CD4-positive, alpha-beta T cell treated with Interleukin-2 at 100 ng/mL for 4 hours (primary cell): ENCODE measurements around the gene PSMC2.
"Not testable (repeated sequence)": the region's sequence is repeated elsewhere in the genome, so short reads cannot be mapped to it uniquely, and the experiment has no call there.

Experiments used
- DNase-seq: peaks from one replicate; pipeline ENCODE4 v3.0.0-alpha.2; 2020; ENCODE audit warnings: low spot score

Gene PSMC2

GRCh38 chr7:103379270-103379975, 32.0 kb downstream of the PSMC2 start:
- no peak for DNase-seq

DNA sequence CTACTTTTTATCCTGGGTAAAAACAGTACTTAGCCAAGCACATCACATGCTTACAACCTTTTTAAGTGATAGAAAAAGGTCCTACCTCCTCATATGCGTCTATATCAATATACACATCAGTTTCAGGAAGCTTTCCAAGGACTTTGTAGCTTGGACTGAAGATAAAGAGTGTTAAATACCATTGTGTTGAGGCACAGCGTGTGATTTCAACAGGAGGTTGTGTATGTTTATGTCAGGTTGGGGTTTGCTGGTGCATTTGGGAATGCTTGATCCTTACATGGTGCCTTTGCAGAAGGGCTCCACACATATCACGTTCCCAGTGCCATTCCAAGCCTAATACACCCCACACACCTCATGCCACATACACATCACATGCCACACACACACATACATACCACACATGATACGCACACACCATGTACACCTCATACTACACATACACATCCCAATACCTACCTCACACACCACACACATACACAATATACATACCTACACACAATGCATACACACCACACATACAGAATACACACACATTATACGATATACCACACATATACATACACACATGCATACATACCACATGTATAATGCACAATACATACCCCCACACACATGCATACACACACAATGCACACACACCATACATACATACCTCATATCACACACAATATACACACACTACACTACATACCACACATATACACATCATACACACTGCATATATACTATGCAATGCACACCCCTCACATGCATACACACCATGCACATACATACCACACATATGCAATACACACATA, 33.1 kb downstream of the PSMC2 start:
- DNase-seq = no peak

DNA sequence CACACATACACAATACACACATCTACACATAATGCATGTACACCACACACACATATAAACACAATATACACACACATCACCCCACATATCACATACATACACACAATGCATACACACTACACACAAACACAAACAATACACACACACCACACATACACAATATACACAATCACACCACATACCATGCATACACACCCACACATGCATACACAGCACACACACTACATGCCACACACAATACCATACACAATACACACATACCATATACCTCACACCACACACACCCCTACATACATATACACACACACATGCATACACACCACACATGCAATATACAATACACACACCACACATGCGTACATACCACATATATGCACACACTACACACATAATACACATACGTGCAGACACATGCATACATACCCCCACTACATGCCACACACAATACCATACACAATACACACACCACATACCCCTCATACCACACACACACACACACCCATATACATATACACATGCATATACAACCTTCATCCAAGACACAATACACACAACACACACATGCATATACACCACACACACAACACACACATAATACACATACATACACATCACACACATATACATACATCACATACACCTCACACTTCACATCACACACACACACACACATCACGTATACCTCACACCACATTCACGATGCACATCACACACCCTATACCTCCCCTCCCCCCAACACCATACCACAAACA, 34.0 kb downstream of the PSMC2 start:
- DNase-seq = no peak

GRCh38 chr7:103382032-103382402, 34.6 kb downstream of the PSMC2 start:
- no peak for DNase-seq

GRCh38 chr7:103387242-103387641, 39.8 kb downstream of the PSMC2 start:
- no peak for DNase-seq

DNA sequence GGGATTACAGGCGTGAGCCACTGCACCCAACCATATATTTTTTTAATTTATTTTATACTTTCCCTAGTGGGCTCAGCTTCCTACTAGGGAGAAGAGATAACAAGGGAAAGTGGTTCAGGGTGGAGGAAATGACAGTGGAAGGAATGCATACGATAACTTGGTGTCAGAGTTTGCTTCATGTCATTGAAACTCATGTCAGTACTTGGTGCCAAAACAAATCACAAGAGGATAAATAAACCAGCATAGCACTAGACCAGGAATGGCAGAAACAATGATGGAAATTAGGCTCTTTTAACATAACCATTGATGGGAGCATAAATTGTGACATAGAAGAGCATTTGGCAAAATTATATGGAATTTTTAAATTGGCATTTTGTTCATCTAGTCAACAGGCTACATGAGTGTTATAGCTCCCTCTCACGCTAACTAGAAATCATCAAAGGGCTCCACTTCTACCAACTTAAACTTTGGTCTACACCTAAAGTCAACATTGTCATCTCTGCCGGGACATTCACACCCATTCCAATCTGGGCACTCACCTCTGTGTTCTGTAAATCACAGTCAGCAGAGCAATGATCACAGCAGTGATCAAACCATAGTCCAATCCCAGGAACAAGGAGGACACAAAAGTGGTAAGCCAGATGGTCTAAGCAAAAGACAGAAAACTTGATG, 41.2 kb downstream of the PSMC2 start:
- DNase-seq = no peak

- DNase-seq = no peak
Observed at GRCh38 chr7:103389263-103389662, 41.8 kb downstream of the PSMC2 start.

DNA sequence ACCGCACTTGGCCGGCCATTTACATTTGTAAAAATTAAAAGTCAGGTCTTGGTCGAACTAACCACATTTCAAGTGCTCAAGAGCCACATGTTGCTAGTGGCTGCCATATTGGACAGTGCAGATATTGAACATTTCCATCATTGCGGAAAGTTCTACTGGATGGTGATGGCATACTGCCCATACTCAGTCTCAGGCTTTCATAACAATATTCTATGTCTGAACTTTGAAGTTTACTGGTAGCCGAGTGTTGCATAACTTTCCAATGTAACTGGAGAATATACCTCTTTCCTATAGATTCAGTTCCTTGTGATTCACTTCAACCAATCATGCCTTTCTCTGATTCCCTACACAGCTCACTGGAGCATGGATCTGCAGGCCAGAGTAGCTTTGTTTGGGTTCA, 43.7 kb downstream of the PSMC2 start:
- no peak for DNase-seq

- no peak for DNase-seq
Observed at GRCh38 chr7:103391976-103392375, 44.5 kb downstream of the PSMC2 start.

GRCh38 chr7:103394566-103394965, 47.1 kb downstream of the PSMC2 start:
- DNase-seq = no peak

DNA sequence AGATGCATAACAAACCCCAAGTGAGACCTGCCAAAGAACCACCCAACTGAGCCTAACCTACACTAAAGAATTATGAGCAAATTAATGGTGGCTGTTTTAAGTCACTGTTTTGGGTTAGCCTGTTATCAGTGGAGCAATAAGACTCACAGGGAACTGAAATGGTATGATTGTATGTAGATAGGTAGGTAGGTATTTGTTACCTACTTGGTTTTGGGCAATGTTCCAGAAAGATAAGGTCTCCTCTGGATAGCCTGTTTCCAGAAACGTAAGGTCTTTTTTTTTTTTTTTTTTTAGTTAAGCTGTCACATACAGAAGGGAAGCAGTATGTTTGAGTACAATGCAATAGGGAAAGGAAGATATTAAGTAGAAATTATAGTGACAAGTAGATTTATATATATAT, 47.6 kb downstream of the PSMC2 start:
- DNase-seq = no peak

GRCh38 chr7:103396471-103396870, 49.0 kb downstream of the PSMC2 start:
- DNase-seq = no peak

DNA sequence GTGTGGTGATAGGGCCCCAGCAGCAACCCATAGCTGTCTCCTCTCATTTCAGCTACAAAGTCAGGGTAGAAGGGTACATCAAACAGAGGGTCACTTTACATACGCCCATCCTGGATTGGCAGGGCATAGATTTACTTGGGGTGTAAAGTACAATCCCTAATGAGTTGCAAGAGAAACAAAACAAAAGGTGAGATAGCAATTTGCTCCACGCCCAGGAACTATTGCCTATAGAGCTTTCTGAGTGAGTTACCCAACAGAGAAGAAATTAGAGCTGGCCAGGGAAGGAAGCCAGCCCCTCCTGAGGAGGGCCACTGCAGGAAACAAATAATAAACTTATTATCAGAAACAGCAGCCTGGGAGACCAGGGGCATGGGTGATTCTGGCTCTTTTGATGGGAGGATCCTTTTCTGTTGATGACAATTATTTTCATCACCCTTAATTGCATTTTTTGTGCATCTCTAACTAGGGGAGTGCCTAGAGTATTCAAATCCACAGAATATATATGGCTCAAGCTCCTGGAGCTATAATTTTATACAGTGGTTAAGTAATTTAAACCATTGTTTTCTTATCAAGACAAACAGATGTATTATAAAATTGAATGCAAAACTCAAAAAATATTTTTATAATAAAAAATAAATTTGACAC, 51.2 kb downstream of the PSMC2 start:
- DNase-seq = no peak

GRCh38 chr7:103399687-103400086, 52.2 kb downstream of the PSMC2 start:
- not testable (repeated sequence) for DNase-seq

DNA sequence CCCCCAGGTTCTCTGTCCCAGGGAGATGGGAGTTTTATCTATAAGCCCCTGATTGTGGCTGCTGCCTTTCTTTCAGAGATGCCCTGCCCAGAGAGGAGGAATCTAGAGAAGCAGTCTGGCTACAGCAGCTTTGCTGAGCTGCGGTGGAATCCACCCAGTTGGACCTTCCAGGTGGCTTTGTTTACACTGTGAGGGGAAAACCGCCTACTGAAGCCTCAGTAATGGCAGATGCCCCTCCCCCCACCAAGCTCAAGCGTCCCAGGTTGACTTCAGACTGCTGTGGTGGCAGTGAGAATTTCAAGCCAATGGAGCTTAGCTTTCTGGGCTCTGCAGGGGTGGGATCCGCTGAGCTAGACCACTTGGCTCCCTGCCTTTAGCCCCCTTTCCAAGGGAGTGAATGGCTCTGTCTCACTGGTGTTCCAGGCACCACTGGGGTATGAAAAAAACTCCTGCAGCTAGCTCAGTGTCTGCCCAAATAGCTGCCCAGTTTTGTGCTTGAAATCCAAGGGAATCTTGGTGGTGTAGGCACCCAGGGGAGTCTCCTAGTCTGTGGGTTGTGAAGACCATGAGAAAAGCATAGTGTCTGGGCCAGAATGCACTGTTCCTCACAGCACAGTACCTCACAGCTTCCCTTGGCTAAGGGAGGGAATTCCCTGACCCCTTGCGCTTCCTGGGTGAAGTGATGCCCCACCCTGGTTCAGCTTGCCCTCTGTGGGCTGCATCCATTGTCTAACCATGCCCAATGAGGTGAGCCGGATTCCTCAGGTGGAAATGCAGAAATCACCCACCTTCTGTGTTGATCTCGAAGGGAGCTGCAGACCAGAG, 58.6 kb downstream of the PSMC2 start:
- DNase-seq = not testable (repeated sequence)

DNA sequence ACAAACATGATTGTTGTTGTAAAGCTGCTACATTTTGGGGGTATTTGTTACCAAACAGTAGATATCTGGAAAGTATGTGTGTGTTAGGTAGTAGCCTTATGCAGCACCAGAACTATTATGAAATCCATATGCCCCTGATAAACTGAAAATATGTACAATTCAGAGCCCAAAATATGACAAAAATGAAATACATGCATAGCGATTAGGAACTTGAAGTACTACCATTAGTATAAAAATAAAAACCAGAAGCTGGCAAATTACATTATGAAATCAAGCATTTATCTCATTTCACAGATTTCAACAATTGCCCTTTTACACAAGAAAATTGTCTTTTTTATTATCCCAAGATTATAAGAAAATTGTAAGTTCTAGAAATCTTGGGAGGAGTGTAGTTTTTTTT, 64.7 kb downstream of the PSMC2 start:
- no peak for DNase-seq

DNA sequence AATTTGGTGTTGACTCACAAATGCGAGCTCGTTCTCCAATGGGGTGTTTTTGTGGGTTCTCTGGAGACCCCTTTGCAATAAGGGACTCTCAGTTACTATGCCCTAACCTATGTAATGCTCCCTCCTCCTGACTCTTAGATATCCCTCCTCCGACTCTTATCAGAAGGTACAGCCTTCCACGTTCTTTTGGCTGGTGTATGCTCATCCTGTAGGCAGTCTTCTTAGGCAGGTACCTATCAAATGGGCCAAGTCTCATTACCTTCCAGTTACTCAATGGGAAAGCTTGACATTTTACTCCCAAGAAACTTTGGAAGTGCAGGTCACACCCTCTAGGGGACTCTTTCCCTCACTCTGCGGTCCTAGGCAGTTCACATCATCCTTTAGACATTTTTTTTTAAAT, 66.0 kb downstream of the PSMC2 start:
- no peak for DNase-seq

DNA sequence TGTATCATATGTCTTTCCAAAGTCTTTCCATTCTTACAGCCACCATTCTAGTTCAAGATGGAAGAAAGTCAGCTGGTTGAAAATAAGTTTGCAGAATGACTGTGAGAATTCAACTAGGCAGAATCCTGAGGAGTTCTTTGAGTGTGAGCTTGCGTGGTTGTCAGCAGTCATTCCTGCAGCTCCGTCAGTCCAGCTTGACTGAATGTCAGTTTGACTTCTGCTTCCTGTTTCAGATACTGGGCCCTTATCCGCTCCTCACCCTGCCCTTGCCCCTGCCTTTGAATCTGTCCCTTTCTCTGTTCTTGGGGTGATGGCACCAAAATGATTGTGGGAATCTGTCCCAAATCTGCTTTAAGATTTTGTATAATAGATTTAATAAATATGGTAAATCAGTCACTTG, 70.8 kb downstream of the PSMC2 start:
- no peak for DNase-seq
